HG03066 (cell line): ENCODE measurements around the gene DOCK6.
A peak's percentile ranks its signal among the peaks of the same experiment; 100 is the strongest.
"Not testable (repeated sequence)": the region's sequence is repeated elsewhere in the genome, so short reads cannot be mapped to it uniquely, and the experiment has no call there.

ENCODE experiments used
- ATAC-seq: cut with Tn5 transposase; IDR thresholded peaks from one replicate; pipeline ENCODE4 v1.9.1; 2021; ENCODE audit warnings: low read depth; ENCODE audit not compliant: unreplicated experiment

DOCK6 gene

DNA sequence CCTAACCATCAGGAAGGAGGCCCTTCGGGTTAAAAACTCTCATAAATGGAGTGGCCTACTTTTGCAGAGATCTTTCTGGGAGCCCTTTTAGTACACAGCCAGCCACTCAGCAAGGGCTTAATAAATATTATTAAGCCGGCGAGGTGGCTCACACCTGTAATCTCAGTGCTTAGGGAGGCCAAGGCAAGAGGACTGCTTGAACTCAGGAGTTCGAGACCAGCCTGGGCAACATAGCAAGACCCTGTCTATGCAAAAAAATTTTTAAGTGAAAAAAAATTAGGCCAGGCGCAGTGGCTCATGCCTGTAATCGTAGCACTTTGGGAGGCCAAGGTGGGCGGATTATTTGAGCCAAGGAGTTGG lies 64.2 kb downstream of the DOCK6 start:
- no peak for ATAC-seq

DNA sequence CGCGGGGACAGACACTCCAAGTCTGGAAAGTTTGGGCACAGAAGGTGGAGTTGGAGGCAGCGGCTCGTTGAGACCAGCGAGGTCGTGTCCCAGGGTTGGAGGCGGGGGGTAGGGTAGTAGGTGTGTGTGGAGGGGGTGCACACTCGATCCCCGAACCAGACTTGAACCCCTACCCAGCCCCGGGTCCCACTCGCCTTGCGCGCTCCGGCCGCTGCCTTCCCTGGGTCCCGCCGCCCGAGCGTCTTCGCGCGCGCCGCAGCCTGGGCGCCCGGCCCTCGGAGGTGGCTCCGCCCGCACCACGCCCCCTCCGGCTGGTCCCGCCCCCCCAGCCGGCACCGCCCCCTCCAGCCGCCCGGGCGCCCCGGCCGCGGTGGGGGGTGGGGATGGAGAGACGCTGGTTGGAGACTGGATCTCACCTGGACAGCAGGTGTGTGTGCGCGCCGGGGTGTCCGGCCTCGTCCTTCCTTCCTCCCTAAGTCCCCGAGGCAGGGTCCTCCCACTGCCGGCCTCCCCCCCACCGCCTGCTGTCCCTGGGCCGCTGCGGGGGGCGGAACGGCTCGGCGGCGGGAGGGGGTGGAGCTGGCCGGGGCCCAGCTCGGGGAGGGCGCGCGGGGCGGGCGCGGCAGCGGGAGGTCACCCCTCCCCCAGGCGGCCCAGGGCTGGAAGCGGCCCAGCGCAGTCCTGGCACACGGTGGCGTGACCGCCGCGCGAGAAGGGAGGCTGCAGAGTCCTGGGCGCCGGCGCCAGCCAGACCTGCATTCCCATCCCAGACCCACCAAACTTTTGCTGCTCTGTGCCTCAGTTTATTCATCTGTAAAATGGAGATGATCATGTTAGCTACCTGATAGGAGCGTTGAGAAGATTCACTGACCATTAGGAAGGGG lies 64.8 kb downstream of the DOCK6 start, which contains the start of gene KANK2:
Gene KANK2 (minus strand): TSS at position 255 of the 884 bp plus-strand sequence. CDS start 3,034 bp downstream, outside the sequence.
- ATAC-seq, result peak; percentile 56

DNA sequence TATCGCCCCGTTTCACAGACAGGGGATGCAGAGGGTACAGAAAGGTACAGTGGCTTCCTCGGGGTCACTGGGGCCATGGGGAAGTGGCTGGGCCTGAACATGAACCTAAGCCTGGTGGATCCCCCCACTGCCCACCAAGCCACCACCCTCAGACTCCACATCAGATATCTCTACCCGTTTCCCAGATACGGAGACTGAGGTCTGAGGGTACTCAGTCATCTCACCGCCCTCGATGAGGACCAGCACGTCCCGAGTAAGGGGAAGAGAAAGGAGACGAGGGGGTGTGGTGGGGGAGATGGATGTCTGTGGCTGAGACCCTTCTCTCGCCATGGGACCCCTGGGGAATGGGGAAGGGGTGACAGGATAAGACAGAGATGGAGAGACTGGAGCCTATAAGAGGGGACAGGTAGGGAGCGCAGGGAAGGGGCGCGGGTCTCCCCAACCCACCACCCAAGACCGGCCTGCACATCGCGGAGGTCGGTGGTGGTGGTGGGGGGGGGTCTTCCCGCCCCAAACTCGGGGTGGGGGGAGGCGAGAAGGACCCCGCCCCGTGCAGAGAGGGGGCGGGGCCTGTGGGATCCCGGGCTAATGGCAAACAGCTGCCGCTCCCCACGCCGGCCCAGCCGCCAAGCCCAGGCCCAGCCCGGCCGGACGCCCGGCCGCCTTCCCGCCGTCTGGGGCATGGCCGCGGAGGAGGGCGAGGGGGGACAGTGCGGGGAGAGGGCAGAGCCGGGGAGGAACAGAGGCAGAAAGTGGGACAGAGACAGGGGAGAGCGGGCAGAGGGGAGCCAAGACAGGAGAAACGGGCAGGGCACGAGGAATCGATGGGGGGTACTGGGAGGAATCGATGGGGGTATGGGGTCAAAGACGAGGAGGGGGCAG lies 65.7 kb downstream of the DOCK6 start:
- no peak for ATAC-seq

DNA sequence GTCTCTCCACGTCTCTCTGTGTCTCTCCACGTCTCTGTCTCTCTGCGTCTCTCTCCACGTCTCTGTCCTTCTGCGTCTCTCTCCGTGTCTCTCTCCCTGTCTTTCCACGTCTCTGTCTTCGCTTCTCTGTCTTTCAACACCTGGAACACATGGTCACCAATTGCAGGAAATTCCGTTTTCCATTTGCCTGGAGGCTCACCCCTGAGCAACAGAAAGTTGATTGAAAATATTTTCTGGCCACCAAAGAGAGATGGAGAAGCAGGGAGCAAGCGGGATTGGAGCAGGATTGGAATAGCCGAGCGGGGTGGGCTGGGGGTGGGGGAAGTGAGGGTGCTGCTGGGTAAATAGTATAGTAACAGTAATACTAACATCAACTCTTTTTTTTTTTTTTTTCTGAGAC lies 66.6 kb downstream of the DOCK6 start:
- ATAC-seq, result no peak

DNA sequence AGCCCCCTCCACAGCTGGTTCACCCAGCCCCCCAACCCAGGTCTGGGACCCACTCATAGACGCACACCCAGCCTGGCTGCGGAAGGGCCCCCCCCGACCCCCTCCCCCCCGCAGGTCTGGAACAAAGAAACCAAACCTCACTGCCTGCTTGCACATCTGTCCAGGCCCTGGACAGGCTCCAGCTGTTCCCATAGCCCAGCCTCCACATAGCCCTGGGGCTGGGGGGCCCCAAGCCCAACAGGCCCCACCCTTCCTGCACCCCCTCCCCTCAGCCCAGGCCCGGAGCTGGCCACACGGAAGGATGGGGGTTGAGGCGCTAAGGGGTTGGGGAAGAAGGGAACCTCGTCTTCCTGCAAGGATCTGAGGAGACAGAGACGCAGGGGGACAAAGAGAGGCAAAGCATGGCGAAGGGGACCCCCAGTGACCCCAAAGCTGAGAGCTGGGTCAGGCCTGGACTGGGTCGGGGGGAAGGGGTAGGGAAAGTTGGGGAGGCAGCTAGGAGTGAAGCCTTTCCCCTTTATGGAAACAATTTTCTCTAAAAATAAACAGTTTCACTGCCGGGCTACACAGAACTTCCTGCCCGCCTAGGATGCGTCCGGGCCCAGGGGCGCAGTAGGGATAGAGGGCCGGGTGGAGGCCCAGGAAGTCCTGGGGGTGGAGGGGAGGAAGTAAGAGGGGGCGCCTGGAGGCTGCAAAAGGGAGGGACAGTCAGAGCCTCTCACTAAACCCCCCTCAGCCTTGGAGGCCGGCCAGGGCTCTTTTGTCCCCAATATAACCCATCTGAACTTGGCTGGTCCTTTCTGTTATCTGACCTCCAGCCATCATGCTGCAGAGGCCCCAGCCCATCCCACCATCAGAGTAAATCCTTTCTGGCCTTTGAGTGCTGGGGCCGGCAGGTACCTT lies 67.4 kb downstream of the DOCK6 start:
- no peak for ATAC-seq

DNA sequence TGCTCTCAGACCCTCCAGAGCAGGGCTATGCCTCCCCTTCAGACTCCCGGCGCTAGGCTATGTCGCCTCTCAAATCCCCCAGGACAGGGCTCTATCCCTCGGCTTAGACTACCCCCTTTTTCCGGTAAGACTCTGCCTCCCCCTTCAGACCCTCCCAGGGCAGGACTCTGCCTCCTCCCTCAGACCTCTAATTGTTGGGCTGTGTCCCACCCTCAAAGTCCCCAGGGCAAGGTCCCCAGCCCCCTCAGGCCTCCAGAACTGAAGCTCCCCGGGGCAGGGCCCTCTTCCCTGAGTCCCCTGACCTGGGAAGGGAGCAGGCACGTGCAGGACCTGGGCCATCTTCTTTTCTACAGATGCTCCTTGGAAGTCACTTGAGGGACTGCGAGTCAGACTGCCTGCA lies 68.2 kb downstream of the DOCK6 start:
- no peak for ATAC-seq

DNA sequence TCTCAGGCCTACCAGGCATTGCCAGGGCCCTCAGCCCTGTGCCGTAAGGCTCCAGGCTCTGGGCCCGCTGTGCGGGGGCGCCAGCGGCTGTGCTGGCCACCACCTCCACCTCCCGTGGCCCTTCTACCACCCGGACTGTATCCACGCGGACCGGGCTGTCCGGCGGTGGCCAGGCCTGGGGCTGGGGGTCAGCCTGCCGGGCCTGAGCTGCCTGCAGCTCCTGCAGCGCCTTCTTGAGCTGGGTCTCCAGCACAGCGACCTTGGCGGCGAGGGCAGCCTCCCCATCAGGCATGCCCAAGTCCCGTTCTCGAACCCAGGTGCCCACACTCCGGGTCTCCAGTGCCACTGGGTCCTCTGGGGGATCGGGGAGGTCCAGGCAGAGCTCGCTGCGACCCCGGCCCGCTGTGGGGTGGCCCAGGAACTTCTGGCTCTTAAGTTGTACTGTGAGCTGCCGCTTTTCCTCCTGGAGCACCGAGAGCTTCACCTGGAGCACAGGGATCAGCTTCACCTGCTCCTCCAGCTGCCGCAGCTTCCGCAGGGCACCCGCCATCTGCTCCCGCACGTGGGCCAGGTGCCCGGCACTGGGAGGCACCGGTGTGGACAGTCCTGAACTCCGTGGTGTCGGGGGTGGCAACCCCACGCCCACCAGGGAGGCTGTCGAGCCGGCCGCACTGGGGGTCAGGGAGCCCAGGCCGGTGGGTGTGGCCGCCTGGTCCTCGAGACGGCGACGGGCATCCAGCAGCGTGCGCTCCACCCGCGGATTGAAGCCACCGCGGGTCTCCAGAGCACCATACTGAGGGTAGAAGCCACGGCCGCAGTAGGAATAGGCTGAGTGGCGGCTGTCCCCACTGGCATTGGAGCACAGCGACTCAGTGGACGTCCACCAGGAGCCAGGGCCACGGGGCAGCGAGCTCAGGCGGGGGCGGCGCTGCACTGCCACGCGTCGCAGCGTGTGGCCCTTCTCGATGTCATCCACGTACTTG lies 69.1 kb downstream of the DOCK6 start:
- ATAC-seq, result no peak

DNA sequence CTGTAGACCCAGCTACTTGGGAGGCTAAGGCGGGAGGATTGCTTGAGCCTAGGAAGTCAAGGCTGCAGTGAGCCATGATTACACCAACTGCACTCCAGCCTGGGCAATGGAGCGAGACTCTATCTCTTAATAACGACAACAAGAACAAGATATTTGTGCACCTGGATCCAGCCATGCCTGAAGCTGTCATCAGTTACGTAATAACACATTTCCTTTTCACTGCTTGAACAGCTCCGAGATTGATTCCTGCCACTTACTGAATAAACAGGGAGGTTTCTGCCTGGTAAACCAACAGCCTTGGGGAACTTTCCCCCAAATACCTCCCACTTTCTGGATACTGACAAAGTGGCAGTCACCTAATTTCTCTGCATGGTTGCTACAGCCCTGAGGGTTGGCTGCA lies 70.4 kb downstream of the DOCK6 start:
- no peak for ATAC-seq

DNA sequence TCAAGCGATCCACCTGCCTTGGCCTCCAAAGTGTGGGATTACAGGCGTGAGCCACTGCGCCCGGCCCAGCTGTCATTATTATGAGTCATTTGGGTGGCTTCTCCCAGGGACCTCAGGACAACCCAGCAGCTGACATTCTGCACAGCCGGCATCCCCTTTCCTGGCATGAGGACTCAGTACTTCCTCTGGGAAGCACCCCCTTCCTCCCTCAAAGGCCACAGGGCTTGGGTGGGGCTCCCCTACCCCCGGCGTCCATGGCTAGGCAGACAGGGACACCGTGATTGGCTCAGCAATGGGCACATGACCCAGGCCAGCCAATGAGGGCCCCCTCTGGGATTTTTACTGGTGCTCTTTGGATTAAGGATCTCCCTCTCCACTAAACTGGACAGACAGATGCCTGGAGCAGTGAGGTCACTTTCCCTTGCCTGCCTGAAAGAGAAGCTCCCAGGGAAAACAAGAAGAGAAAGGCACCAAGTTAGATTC lies 71.0 kb downstream of the DOCK6 start:
- ATAC-seq, result no peak

DNA sequence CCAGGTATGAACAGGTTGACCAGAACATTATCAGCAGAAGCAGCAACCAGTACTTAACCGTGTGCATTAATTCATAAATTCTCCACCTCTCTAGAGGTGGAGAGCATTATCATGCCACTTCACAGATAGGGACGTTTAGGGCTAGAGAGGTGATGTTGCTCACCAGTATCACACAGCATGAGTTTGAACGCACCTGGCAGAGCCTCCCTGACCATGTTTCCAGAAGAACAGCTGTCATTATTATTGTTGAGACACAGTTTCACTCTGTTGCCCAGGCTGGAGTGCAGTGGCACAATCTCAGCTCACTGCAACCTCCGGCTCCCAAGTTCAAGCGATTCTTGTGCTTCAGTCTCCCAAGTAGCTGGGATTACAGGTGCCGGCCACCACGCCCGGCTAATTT lies 71.8 kb downstream of the DOCK6 start:
- ATAC-seq, result no peak

DNA sequence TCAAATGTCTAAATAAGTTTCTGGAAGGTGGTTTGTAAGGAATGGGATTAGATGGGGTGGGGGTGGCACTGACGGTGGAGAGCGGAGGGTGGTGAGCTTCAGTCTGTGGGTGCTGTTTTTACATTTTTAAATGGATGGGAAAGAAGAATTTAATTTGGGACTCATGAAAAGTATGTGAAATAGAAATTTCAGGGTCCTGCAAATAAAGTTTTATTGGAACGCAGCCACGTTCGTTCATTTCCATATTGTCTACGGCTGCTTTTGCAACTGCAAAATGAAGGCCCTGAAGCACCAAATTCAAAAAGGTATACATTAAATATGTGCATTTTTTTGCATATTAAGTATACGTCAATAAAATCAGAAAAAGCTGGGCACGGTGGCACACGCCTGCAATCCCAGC lies 74.9 kb downstream of the DOCK6 start:
- ATAC-seq, result no peak

DNA sequence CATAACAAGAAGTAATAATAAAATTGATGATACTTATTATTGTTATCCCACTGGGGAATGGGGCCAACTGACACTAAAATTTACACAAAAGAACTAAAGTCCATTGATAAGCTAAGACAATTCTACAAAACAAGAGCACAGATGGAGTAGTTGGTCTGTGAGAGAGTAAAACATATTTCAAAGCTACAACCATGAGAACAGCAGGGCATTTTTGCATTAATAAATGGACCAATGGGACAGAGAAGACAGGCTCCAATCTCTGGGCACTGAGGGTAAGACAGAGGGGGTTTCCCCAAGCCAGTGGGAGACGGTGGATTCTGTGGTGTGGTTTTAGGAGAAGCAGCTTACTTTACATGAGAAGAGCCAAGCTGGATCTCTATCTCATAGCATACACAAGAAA lies 79.3 kb downstream of the DOCK6 start:
- no peak for ATAC-seq

DNA sequence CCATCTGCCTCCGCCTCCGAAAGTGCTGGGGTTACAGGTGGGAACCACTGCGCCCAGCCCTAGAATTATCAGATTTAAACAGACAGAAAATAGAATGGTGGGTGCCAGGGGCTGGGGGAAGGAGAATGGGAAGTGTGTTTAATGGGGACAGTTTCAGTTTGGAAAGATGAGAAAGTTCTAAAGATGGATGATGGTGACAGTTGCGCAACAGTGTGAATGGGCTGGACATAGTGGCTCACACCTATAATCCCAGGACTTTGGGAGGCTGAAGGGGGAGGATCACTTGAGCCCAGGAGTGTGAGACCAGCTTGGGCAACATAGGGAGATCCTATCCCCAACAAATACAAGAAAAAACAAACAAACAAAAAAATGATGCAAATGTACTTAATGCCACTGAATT lies 80.8 kb downstream of the DOCK6 start:
- ATAC-seq, result no peak

DNA sequence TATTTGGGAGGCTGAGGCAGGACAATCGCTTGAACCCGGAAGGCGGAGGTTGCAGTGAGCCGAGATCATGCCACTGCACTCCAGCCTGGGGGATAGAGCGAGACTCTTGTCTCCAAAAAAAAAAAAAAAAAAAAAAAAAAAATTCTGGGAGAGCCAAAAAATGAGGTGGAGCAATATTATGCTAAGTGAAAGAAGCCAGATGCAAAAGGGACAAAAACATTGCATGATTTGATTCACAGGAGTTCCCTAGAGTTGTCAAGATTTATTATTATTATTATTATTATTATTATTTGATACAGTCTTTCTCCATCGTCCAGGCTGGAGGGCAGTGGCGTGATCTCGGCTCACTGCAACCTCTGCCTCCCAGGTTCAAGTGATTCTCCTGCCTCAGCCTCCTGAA lies 81.3 kb downstream of the DOCK6 start:
- not testable (repeated sequence) for ATAC-seq

DNA sequence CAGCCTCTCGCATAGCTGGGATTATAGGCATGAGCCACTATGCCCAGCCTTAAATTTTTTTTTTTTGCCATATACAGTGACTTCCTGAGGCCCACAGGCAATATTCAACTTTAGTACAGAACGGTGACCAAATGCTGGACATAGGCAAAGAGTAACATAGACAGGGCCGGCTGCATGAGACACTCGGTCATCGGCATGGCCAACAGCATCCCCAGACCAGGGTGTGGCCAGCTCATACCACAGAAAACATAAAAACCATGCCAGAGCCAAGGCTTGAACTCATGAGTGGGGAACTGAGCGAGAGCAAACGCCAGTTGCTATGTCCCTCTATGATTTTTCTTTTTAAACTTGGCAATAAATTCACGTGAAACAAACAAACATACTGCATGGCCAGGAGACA lies 82.0 kb downstream of the DOCK6 start:
- ATAC-seq, result no peak

DNA sequence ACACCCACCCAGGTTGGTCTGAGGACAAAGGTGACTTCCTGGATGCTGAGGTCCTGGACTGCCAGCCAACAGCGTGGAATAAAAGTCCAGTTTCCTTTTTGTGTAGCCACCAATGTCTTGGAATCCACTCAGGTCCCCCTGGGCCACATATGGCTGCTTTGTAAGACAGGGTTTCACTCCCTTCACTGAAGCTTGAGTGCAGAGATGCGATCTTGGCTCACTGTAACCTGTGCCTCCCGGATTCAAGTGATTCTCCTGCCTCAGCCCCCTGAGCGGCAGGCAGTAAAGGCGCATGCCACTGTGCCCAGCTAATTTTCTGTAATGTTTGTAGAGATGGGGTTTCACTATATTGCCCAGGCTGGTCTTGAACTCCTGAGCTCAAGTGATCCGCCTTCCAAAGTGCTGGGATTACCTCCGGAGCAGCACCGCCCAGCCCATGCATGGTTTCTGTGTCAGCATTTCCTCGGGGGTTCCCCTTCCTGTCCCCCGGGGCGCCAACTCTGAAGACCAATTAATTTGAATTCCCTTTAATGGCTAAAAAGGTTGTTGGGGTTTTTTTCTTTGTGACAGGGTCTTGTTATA lies 82.5 kb downstream of the DOCK6 start:
- ATAC-seq, result no peak

DNA sequence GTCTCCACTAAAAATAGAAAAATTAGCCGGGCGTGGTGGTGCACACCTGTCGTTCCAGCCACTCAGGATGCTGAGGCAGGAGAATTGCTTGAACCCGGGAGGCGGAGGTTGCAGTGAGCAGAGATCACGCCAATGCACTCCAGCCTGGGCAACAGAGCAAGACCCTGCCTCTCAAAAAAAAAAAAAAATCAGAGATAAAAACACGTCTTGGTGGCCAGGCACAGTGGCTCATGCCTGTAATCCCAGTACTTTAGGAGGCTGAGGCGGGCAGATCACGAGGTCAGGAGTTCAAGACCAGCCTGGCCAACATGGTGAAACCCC lies 83.2 kb downstream of the DOCK6 start:
- not testable (repeated sequence) for ATAC-seq

DNA sequence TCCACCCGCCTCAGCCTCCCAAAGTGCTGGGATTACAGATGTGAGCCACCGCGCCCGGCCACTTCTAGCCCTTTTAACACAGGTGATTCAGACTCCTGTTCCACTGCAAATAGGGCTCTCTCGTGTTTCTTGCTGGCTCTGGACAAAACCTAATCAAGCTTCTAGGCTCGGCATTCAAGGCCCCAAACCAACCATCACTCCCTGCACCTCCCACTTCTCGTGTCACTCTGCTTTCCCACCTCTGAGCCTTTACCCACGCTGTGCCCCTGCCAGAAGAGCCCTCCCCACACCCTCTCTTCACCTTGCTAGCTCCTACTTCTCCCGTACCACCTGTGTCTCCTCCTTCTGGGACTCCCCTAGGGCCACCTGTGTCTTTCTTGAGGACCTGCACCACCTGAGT lies 84.7 kb downstream of the DOCK6 start:
- ATAC-seq, result no peak
